IMR-90 (cell line): ENCODE results near the gene CROT. TPM values are rescaled to one million over a fixed set of nuclear protein-coding genes. Genes with fewer than 3 reads are reported as not detected.
A peak's percentile ranks its signal among the peaks of the same experiment; 100 is the strongest.

ENCODE experiments used
- ATAC-seq: fragments of 200-7000 bp; cut with Tn5 transposase; 2 replicates; pipeline ENCODE4 v1.9.1; 2020; ENCODE audit warnings: low read depth, mild to moderate bottlenecking, moderate library complexity
- BruUV-seq: library from RNA; stranded (reverse); fragments of 400-500 nt; replicated peaks from 2 replicates; lab custom pipeline; 2021; lab: Mats Ljungman, UMichigan
- CTCF ChIA-PET: fragments of 300-600 bp; formaldehyde crosslinking; extraction: SDS; loops from one replicate; lab custom pipeline; 2021; ENCODE audit warnings: antibody characterized with exemption; lab: Yijun Ruan, JAX
- POLR2A ChIA-PET: fragments of 300-600 bp; sonication (Branson Sonifier 250); formaldehyde crosslinking; loops from one replicate; lab custom pipeline; 2022; ENCODE audit warnings: antibody characterized with exemption; ENCODE audit not compliant: unreplicated experiment; lab: Charles Lee
- DNase-seq: peaks from one replicate; pipeline ENCODE4 v3.0.0; 2013
- H2AFZ ChIP-seq: replicated peaks from 2 replicates; pipeline ENCODE3; 2013; ENCODE audit warnings: low read length, mild to moderate bottlenecking; ENCODE audit not compliant: poor library complexity
- H2AK5ac ChIP-seq: 2 replicates; pipeline ENCODE4 v1.6.1; 2013; ENCODE audit warnings: low read depth, low read length, inconsistent platforms
- H2AK9ac ChIP-seq: replicated peaks from 2 replicates; pipeline ENCODE3; 2013; ENCODE audit warnings: mild to moderate bottlenecking, low read depth, low read length, moderate library complexity; ENCODE audit not compliant: poor library complexity
- H2BK120ac ChIP-seq: 2 replicates; pipeline ENCODE4 v1.6.1; 2013; ENCODE audit warnings: low read depth, low read length, inconsistent platforms
- H2BK15ac ChIP-seq: 3 replicates; pipeline ENCODE4 v1.6.1; 2013; ENCODE audit warnings: low read depth, low read length, inconsistent platforms
- H2BK20ac ChIP-seq: 2 replicates; pipeline ENCODE4 v1.6.1; 2013; ENCODE audit warnings: low read depth, mild to moderate bottlenecking, inconsistent platforms, low read length, moderate library complexity
- H2BK5ac ChIP-seq: 2 replicates; pipeline ENCODE4 v1.6.1; 2013; ENCODE audit warnings: mild to moderate bottlenecking, low read depth, low read length, inconsistent platforms; ENCODE audit not compliant: poor library complexity, severe bottlenecking
- H3K14ac ChIP-seq: replicated peaks from 2 replicates; pipeline ENCODE4 v1.6.1; 2013; ENCODE audit warnings: low read depth, low read length, inconsistent platforms
- H3K18ac ChIP-seq: 2 replicates; pipeline ENCODE4 v1.6.1; 2013; ENCODE audit warnings: low read depth, low read length, control low read depth
- H3K23ac ChIP-seq: 2 replicates; pipeline ENCODE4 v1.6.1; 2013; ENCODE audit warnings: low read depth, low read length, inconsistent platforms
- H3K27ac ChIP-seq: 2 replicates; pipeline ENCODE4 v1.5.1; 2013; ENCODE audit warnings: mild to moderate bottlenecking, control low read depth, low read length; ENCODE audit not compliant: insufficient read depth
- H3K27me3 ChIP-seq: 2 replicates; pipeline ENCODE4 v1.6.1; 2013; ENCODE audit warnings: low read length; ENCODE audit not compliant: control insufficient read depth, insufficient read depth
- H3K36me3 ChIP-seq: 2 replicates; pipeline ENCODE4 v1.6.1; 2013; ENCODE audit warnings: low read length, mixed read lengths; ENCODE audit not compliant: control insufficient read depth, insufficient read depth
- H3K4ac ChIP-seq: 2 replicates; pipeline ENCODE4 v1.6.1; 2013; ENCODE audit warnings: low read depth, low read length, inconsistent platforms
- H3K4me1 ChIP-seq: 2 replicates; pipeline ENCODE4 v1.6.1; 2013; ENCODE audit warnings: low read length, mixed read lengths; ENCODE audit not compliant: control insufficient read depth, insufficient read depth
- H3K4me2 ChIP-seq: 2 replicates; pipeline ENCODE4 v1.6.1; 2013; ENCODE audit warnings: low read depth, mild to moderate bottlenecking, control low read depth, low read length, moderate library complexity
- H3K4me3 ChIP-seq: 2 replicates; pipeline ENCODE4 v1.5.1; 2013; ENCODE audit warnings: low read depth, mild to moderate bottlenecking, control low read depth, low read length, moderate library complexity; ENCODE audit not compliant: insufficient read depth
- H3K56ac ChIP-seq: 2 replicates; pipeline ENCODE4 v1.6.1; 2013; ENCODE audit warnings: low read length, inconsistent platforms; ENCODE audit not compliant: insufficient read depth; ENCODE audit errors: extremely low read depth
- H3K79me1 ChIP-seq, 2 experiments: 2 replicates each; pipeline ENCODE4 v1.6.1; 2013; ENCODE audit warnings: low read length in 2 of 2, inconsistent platforms in 1 of 2, low read depth in 1 of 2
- H3K9ac ChIP-seq: 2 replicates; pipeline ENCODE4 v1.6.1; 2013; ENCODE audit warnings: low read depth, low read length, control low read depth
- H3K9me1 ChIP-seq: 2 replicates; pipeline ENCODE4 v1.6.1; 2013; ENCODE audit warnings: low read length, inconsistent platforms; ENCODE audit not compliant: insufficient read depth
- H3K9me3 ChIP-seq: 2 replicates; pipeline ENCODE4 v1.6.1; 2013; ENCODE audit warnings: low read length; ENCODE audit not compliant: control insufficient read depth, insufficient read depth
- H4K20me1 ChIP-seq: 2 replicates; pipeline ENCODE4 v1.6.1; 2013; ENCODE audit warnings: low read length, inconsistent platforms; ENCODE audit not compliant: insufficient read depth
- H4K5ac ChIP-seq: 2 replicates; pipeline ENCODE4 v1.6.1; 2013; ENCODE audit warnings: mild to moderate bottlenecking, low read depth, low read length, control low read depth
- H4K8ac ChIP-seq, 2 experiments: 2 replicates each; pipeline ENCODE4 v1.6.1; 2013; ENCODE audit warnings: low read depth in 2 of 2, low read length in 2 of 2, control low read depth in 1 of 2, inconsistent platforms in 1 of 2
- H4K91ac ChIP-seq: 2 replicates; pipeline ENCODE4 v1.6.1; 2013; ENCODE audit warnings: low read depth, low read length, inconsistent platforms; ENCODE audit not compliant: insufficient read depth
- BHLHE40 ChIP-seq: fragments of 150-350 bp; IDR thresholded peaks from 2 replicates; pipeline ENCODE4 v1.6.1; 2016; ENCODE audit warnings: mild to moderate bottlenecking, low read depth, low read length
- CHD1 ChIP-seq: IDR thresholded peaks from 2 replicates; pipeline ENCODE4 v1.6.1; 2012; ENCODE audit warnings: low read depth, low read length, improper control_type of control experiment
- CTCF ChIP-seq: conservative IDR thresholded peaks from 2 replicates; pipeline ENCODE4 v1.5.1; 2012; ENCODE audit warnings: mild to moderate bottlenecking, low read depth, low read length, improper control_type of control experiment
- RAD21 ChIP-seq: IDR thresholded peaks from 2 replicates; pipeline ENCODE4 v1.6.1; 2012; ENCODE audit warnings: low read length, improper control_type of control experiment
- SMC3 ChIP-seq: fragments of 150-350 bp; IDR thresholded peaks from 2 replicates; pipeline ENCODE4 v1.6.1; 2016; ENCODE audit warnings: low read depth, mild to moderate bottlenecking, antibody characterized with exemption, low read length, moderate library complexity
- WGBS, 2 experiments: methylation state at CpG; one replicate each; pipeline versions ENCODE4 v1.1.5 to v1.1.7; 2013; ENCODE audit warnings: missing lambda C conversion rate in 2 of 2; ENCODE audit not compliant: insufficient read length in 1 of 2; ENCODE audit errors: extremely low coverage in 2 of 2; 5-methylcytosine and 5-hydroxymethylcytosine counted together
- dilution Hi-C: fragments of 300-500 bp; cut with HindIII; formaldehyde crosslinking; loops from one replicate; pipeline ENCODE4 v1.14.3; 2018; ENCODE audit warnings: low sequenced_read_pairs; ENCODE audit not compliant: unreplicated experiment
- in situ Hi-C: fragments of 300-500 bp; cut with MboI; formaldehyde crosslinking; loops from 3 replicates; pipeline ENCODE4 v1.14.3; 2019; ENCODE audit warnings: low sequenced_read_pairs, inconsistent platforms, mixed read lengths
- intact Hi-C: fragments of 100-400 bp; cut with micrococcal nuclease; formaldehyde crosslinking; loops from 2 replicates; pipeline ENCODE4 v1.10.0; 2022
- polyA plus RNA-seq, 3 experiments: library from polyadenylated mRNA; depleted of rRNA; stranded (reverse); fragments of >200 nt; gene quantifications; 2 replicates each; pipeline ENCODE4 v1.2.3, GENCODE V29; 2012; ENCODE audit warnings: low replicate concordance in 1 of 3
- total RNA-seq: library from RNA; depleted of rRNA; stranded (reverse); fragments of >200 nt; gene quantifications from 2 replicates; pipeline ENCODE4 v1.2.3, GENCODE V29; 2012

The CROT gene
- total and polyA plus RNA-seq, 2 of the 4 experiments (the other 2 are of a cell fraction) = 7.5 to 10.0 TPM

- no peak for TF ChIP-seq BHLHE40
Observed at GRCh38 chr7:87414794-87415188, 69.3 kb downstream of the CROT start (continued).

GRCh38 chr7:87416682-87417587 is 71.5 kb downstream of the CROT start:
- Histone ChIP-seq H3K36me3 (no peaks in the 10 kb centered on the region), H4K5ac (no peak overlapping the region), H2BK20ac (no peak overlapping the region), H3K18ac (no peak overlapping the region), H3K4me3 (no peak overlapping the region), H4K8ac (no peak overlapping the region), H3K14ac (no peak overlapping the region), H2BK15ac (no peak overlapping the region), H4K20me1 (no peaks in the 10 kb centered on the region), H3K27me3 (peaks cover 2% of the 10 kb centered on the region; the same call in 1 of the 2 replicates), H4K91ac (no peak overlapping the region), H2BK120ac (no peak overlapping the region), H2AK5ac (no peak overlapping the region), H3K4me1 (peaks cover 12% of the 10 kb centered on the region), H3K23ac (no peak overlapping the region), H3K27ac (no peak overlapping the region), H2AK9ac (no peak overlapping the region), H2AFZ (no peak overlapping the region), H3K9ac (no peak overlapping the region), H3K56ac (no peak overlapping the region), H3K9me1 (peaks cover 6% of the 10 kb centered on the region; the same call in 1 of the 2 replicates), H3K9me3 (no peaks in the 10 kb centered on the region), H3K4me2 (no peak overlapping the region), H2BK5ac (no peak overlapping the region), H3K4ac (no peak overlapping the region), H3K79me1 (no peaks in the 10 kb centered on the region)
- ChIA-PET POLR2A (interaction anchor here (3.8 kb wide), 1 partner anchor 101 kb away, joined by 15 read pairs; no protein-coding TSS in a partner anchor), CTCF (interaction anchor here (0.6 to 7.4 kb wide), 6 partner anchors 18 to 470 kb away, joined by 3 to 60 read pairs (median 3); no protein-coding TSS in a partner anchor)
- peak; percentile 69 for DNase-seq
- dilution Hi-C loops = no loop called here
- WGBS, 2 experiments = no CpG with 5 or more reads among the region's 5 CpGs
- intact Hi-C loops = loop anchor here (1.0 to 5.0 kb wide), 5 partner anchors 105 to 480 kb away; partner anchors contain the start of gene DMTF1
- in situ Hi-C loops = loop anchor here (5.0 to 25.0 kb wide), 2 partner anchors 105 to 480 kb away; no protein-coding TSS in a partner anchor
- TF ChIP-seq CTCF = peak; percentile 85
- peak; percentile 95 for TF ChIP-seq SMC3
- peak; percentile 89 for TF ChIP-seq RAD21
- no peak for TF ChIP-seq CHD1
- BruUV-seq = no TSS peak
- ATAC-seq = peak; percentile 22; the same call in 1 of the 2 replicates
